Endodermal cell (in vitro differentiated cells): ENCODE data around the gene ACADM. TPM values are rescaled to one million over a fixed set of nuclear protein-coding genes. Genes with fewer than 3 reads are reported as not detected.

Experiments
- DNase-seq: peaks from one replicate; pipeline ENCODE4 v3.0.0-alpha.2; 2017
- H3K27ac ChIP-seq: 2 replicates; pipeline ENCODE4 v1.5.1; 2013; ENCODE audit warnings: mild to moderate bottlenecking, low read depth, low read length, moderate library complexity
- H3K27me3 ChIP-seq: 2 replicates; pipeline ENCODE4 v1.6.1; 2013; ENCODE audit warnings: mild to moderate bottlenecking, low read length, moderate library complexity; ENCODE audit not compliant: insufficient read depth, control insufficient read depth, poor library complexity, severe bottlenecking
- H3K36me3 ChIP-seq: 2 replicates; pipeline ENCODE4 v1.7.0; 2013; ENCODE audit warnings: mild to moderate bottlenecking, low read length, moderate library complexity; ENCODE audit not compliant: control insufficient read depth, insufficient read depth
- H3K4me1 ChIP-seq: one replicate; pipeline ENCODE4 v1.7.0; 2013; ENCODE audit warnings: low read length; ENCODE audit not compliant: control insufficient read depth, insufficient read depth
- H3K4me3 ChIP-seq: 2 replicates; pipeline ENCODE4 v1.5.1; 2013; ENCODE audit warnings: mild to moderate bottlenecking, low read length, moderate library complexity
- H3K9ac ChIP-seq: 2 replicates; pipeline ENCODE4 v1.6.1; 2013; ENCODE audit warnings: mild to moderate bottlenecking, low read length, moderate library complexity; ENCODE audit not compliant: poor library complexity, severe bottlenecking; ENCODE audit errors: extremely low read depth
- H3K9me3 ChIP-seq: 2 replicates; pipeline ENCODE4 v1.6.1; 2013; ENCODE audit warnings: mild to moderate bottlenecking, low read length, moderate library complexity; ENCODE audit not compliant: control insufficient read depth
- H3K27ac Mint-ChIP-seq: 2 replicates; pipeline ENCODE4 v1.8.0; 2020; ENCODE audit warnings: mixed read lengths
- H3K27me3 Mint-ChIP-seq: 2 replicates; pipeline ENCODE4 v1.8.0; 2021; ENCODE audit warnings: mild to moderate bottlenecking, mixed read lengths; ENCODE audit not compliant: insufficient read depth
- H3K36me3 Mint-ChIP-seq: 2 replicates; pipeline ENCODE4 v1.8.0; 2020; ENCODE audit warnings: low read depth, mixed read lengths
- H3K4me1 Mint-ChIP-seq: 2 replicates; pipeline ENCODE4 v1.8.0; 2020; ENCODE audit warnings: mixed read lengths
- H3K4me3 Mint-ChIP-seq: 2 replicates; pipeline ENCODE4 v1.8.0; 2020; ENCODE audit warnings: mild to moderate bottlenecking, moderate library complexity, mixed read lengths
- H3K9me3 Mint-ChIP-seq: 2 replicates; pipeline ENCODE4 v1.8.0; 2020; ENCODE audit warnings: mild to moderate bottlenecking, mixed read lengths
- WGBS, 2 experiments: methylation state at CpG; one replicate each; pipeline versions ENCODE4 v1.1.5 to v1.1.7; 2013; ENCODE audit warnings: missing lambda C conversion rate in 2 of 2, mixed read lengths in 1 of 2; ENCODE audit not compliant: insufficient coverage in 1 of 2, insufficient read length in 1 of 2; 5-methylcytosine and 5-hydroxymethylcytosine counted together
- total RNA-seq, 2 donors: library from RNA; stranded (reverse); fragmentation: NEBNext Ultra II Directional in 1 of 2; extraction: Animal tissue kit (Norgen Biotek cat#: 25700) in 1 of 2; gene quantifications; 2 replicates in 1 of 2; 3 replicates in 1 of 2; pipeline ENCODE4 v1.2.1, GENCODE V29; 2021
- TF ChIP-seq, protein P1 (sequence below): fragments of 200-600 bp; sonication (generic); conservative IDR thresholded peaks from 2 replicates; pipeline ENCODE4 v1.5.0; 2021; ENCODE audit warnings: antibody characterized with exemption, mild to moderate bottlenecking

ACADM gene
- total RNA-seq, 2 donors from 2014 or later = 63.5 to 68.0 TPM

DNA sequence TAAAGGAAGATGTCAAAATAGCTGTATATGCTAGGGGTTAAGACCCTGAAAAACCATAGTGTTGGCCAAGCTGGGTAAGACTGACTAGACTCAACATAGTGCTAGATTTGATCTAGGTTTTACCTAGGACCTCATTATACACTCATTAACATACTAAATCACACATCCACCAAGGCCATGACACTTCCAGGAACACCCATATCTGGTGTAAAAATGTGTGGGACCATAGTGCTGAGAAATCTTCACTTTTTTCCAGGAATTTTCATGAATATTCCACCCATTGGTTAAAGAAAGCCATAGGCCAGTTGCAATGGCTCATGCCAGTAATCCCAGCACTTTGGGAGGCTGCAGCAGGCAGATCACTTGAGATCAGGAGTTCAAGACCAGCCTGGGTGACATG, 34.0 kb upstream of the ACADM start:
- Mint-ChIP-seq H3K27ac (no peak overlapping the region), H3K27me3 (no peaks in the 10 kb centered on the region), H3K9me3 (no peaks in the 10 kb centered on the region), H3K4me3 (no peak overlapping the region), H3K36me3 (no peaks in the 10 kb centered on the region), H3K4me1 (peaks cover 4% of the 10 kb centered on the region)
- no peak overlapping the region for H3K27ac ChIP-seq
- DNase-seq = no peak
- H3K9ac ChIP-seq = no peak overlapping the region
- H3K4me1 ChIP-seq = peaks cover 5% of the 10 kb centered on the region
- no peak overlapping the region for H3K4me3 ChIP-seq
- TF ChIP-seq, protein P1, sequence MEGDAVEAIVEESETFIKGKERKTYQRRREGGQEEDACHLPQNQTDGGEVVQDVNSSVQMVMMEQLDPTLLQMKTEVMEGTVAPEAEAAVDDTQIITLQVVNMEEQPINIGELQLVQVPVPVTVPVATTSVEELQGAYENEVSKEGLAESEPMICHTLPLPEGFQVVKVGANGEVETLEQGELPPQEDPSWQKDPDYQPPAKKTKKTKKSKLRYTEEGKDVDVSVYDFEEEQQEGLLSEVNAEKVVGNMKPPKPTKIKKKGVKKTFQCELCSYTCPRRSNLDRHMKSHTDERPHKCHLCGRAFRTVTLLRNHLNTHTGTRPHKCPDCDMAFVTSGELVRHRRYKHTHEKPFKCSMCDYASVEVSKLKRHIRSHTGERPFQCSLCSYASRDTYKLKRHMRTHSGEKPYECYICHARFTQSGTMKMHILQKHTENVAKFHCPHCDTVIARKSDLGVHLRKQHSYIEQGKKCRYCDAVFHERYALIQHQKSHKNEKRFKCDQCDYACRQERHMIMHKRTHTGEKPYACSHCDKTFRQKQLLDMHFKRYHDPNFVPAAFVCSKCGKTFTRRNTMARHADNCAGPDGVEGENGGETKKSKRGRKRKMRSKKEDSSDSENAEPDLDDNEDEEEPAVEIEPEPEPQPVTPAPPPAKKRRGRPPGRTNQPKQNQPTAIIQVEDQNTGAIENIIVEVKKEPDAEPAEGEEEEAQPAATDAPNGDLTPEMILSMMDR = no peak
- H3K36me3 ChIP-seq = no peaks in the 10 kb centered on the region
- no peaks in the 10 kb centered on the region for H3K9me3 ChIP-seq
- no peaks in the 10 kb centered on the region for H3K27me3 ChIP-seq

DNA sequence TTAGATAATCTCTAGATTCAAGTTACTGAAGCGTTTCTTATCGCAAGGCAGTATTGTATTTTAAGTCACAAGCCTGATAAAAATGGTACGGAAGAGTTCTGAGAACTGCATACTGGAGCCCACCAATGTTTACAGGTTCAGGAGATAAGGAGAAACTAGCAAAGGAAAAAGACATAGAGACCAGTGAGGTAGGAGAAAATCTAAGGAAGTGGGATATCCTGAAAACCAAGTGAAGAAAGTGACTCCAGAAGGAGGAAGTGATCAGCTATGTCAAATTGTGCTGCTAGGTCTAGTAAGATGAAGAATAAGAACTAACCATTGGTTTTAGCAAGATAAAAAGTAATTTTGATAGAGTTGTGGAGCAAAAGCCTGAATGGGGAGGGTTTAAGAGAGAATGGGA, 31.0 kb upstream of the ACADM start:
- Histone ChIP-seq H3K4me3 (peak overlapping the region; percentile 57), H3K27me3 (no peaks in the 10 kb centered on the region), H3K4me1 (peaks cover 5% of the 10 kb centered on the region), H3K36me3 (no peaks in the 10 kb centered on the region), H3K9me3 (peaks cover 7% of the 10 kb centered on the region), H3K27ac (no peak overlapping the region), H3K9ac (no peak overlapping the region)
- Mint-ChIP-seq H3K4me3 (no peak overlapping the region), H3K27me3 (no peaks in the 10 kb centered on the region), H3K36me3 (no peaks in the 10 kb centered on the region), H3K9me3 (peaks cover 8% of the 10 kb centered on the region), H3K4me1 (peaks cover 4% of the 10 kb centered on the region), H3K27ac (no peak overlapping the region)
- DNase-seq = no peak
- TF ChIP-seq, protein P1 = no peak
- WGBS, 2 experiments = 46 to 60% methylated on average over 3 of the region's 3 CpGs

DNA sequence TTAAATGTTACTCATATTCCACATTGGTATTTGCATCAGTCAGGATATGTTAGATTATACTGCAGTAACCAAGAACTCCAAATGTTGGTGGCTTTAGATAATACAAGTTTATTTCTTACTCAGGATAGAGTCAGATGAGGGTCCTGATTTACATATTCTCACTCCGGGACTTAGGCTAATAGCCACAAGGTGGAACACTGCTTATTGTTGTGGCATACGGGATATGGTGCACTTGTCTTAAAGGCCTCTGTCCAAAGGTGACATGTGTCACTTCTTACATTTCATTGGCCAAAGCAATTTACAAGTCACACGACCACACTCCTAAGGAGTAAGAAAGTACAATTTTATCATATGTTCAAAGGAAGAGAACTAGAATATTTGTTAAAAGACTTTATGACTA, 28.5 kb upstream of the ACADM start:
- Histone ChIP-seq H3K9ac (no peak overlapping the region), H3K4me3 (no peak overlapping the region), H3K4me1 (peaks cover 5% of the 10 kb centered on the region), H3K36me3 (no peaks in the 10 kb centered on the region), H3K9me3 (peaks cover 7% of the 10 kb centered on the region), H3K27ac (no peak overlapping the region), H3K27me3 (no peaks in the 10 kb centered on the region)
- Mint-ChIP-seq H3K36me3 (no peaks in the 10 kb centered on the region), H3K4me3 (no peak overlapping the region), H3K9me3 (peaks cover 11% of the 10 kb centered on the region), H3K27me3 (peaks cover 1% of the 10 kb centered on the region), H3K4me1 (peaks cover 4% of the 10 kb centered on the region), H3K27ac (no peak overlapping the region)
- 88 to 92% methylated on average over 2 to 3 of the region's 3 CpGs for WGBS, 2 experiments
- TF ChIP-seq, protein P1 = no peak
- no peak for DNase-seq
